GM06990 (cell line): ENCODE results near the gene DPP4.

Source experiments
- DNase-seq: peaks from one replicate; pipeline ENCODE4 v3.0.0-alpha.2; 2011; ENCODE audit not compliant: insufficient read length; ENCODE audit errors: extremely low read depth
- H3K27me3 ChIP-seq: replicated peaks from 2 replicates; pipeline ENCODE4 v1.6.0; 2011; ENCODE audit warnings: low read length; ENCODE audit not compliant: control insufficient read depth, insufficient read depth
- H3K36me3 ChIP-seq: 2 replicates; pipeline ENCODE4 v1.5.1; 2011; ENCODE audit warnings: low read length; ENCODE audit not compliant: control insufficient read depth, insufficient read depth
- H3K4me3 ChIP-seq: replicated peaks from 2 replicates; pipeline ENCODE4 v1.5.1; 2011; ENCODE audit warnings: low read depth, mild to moderate bottlenecking, control low read depth, low read length
- CTCF ChIP-seq: IDR thresholded peaks from 2 replicates; pipeline ENCODE4 v1.5.1; 2011; ENCODE audit warnings: low read length, control low read depth, mild to moderate bottlenecking, inconsistent platforms; ENCODE audit not compliant: insufficient read depth, poor library complexity, severe bottlenecking

Gene DPP4

DNA sequence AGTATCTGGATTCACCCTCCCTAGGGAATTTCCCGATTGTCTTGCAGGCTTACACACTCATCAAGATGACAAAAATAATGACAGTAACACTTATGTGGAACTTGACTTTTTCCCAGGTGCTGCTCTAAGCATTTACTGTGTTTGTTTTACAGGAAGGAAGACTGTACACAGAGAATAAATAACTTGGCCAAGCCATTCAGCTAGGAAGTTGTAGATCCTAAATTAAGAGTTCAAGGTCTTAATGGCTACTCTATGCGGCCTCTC, 549 bp upstream of the DPP4 start:
- no peaks in the 10 kb centered on the region for H3K36me3 ChIP-seq
- DNase-seq: no peak
- TF ChIP-seq CTCF: no peak
- no peak overlapping the region; the same call in 1 of the 2 replicates for H3K4me3 ChIP-seq
- H3K27me3 ChIP-seq: no peaks in the 10 kb centered on the region

DNA sequence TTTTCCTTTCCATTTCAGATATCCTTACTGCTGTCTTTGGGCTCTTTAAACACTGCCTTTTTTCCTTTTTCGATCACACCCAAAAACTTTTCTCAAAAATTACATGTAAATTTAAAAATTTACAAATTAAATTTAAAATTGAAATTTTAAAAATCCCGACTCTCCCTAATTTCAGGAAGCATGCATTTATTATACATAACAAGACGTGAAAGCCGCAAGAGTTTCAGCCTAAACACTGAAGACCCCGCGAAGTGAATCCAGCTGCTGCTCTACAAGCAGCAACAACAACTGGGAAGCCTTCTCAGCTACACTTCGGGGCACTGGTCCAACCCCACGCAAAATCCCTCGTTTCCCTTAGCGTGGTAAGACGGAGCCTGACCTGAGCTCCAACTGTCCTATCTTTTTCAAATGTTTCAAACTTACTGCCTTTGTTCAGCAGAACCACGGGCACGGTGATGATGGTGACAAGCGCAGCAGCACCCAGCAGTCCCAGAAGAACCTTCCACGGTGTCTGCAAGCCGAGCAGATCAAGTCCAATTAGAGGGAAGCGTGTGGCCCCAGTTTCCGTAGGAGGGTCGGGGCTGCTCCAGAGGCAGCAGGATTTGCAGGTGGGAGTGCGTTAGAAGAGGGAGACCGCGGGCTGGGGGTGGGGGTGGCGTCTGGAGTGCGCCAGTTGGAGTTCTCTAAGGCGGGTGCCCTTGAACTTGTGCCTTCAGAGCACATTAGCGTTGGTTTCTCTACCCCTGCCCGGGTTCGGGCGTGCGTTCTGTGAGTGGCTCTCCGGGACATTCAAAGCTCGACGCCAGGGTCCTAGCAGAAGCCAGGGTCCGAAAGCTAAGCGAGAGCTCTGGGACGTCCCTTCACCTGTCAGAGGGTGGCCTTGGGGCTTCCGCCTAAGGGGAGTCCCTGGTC, 783 bp downstream of the DPP4 start:
- TF ChIP-seq CTCF: no peak
- DNase-seq: no peak
- Histone ChIP-seq H3K36me3 (no peaks in the 10 kb centered on the region), H3K27me3 (no peaks in the 10 kb centered on the region), H3K4me3 (peak overlapping the region; percentile 61)

DNA sequence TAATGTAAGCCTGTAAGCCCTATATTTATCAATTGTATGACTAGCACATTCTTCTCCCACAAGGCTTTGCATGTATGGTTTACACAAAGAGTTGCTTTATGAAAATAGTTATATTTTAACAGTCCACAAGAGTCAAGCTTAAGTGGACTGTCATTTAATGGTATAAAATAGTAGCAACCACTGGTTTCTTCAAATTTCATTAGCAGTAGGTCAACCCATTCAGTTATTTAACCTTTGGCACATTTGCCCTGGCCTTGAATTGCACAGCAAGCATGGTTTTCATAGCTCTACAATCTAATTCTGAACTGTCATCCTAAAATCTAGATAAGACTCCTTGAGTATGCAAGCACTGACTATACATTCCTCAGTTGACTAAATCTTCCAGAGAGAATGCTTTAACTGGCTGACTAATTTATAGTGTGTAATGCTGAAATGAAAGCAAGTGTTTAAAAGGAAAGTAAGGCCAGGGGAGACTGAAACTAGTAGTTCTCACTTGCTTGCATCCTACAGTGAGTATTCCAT, 1.8 kb downstream of the DPP4 start:
- Histone ChIP-seq H3K27me3 (no peaks in the 10 kb centered on the region), H3K4me3 (no peak overlapping the region), H3K36me3 (no peaks in the 10 kb centered on the region)
- TF ChIP-seq CTCF: no peak
- no peak for DNase-seq

GRCh38 chr2:162071001-162071400, 3.0 kb downstream of the DPP4 start:
- H3K4me3 ChIP-seq: no peak overlapping the region
- no peaks in the 10 kb centered on the region for H3K27me3 ChIP-seq
- no peaks in the 10 kb centered on the region for H3K36me3 ChIP-seq
- TF ChIP-seq CTCF: no peak
- no peak for DNase-seq

GRCh38 chr2:162070228-162070936, 3.6 kb downstream of the DPP4 start:
- no peak for TF ChIP-seq CTCF
- no peak for DNase-seq

More at GRCh38 chr2:162070228-162070936, 3.6 kb downstream of the DPP4 start:
- Histone ChIP-seq H3K4me3 (no peak overlapping the region), H3K36me3 (no peaks in the 10 kb centered on the region), H3K27me3 (no peaks in the 10 kb centered on the region)
